CD4-positive, CD25-positive, alpha-beta regulatory T cell (primary cell): ENCODE results near the gene FAM13C. TPM values are rescaled to one million over a fixed set of nuclear protein-coding genes. Genes with fewer than 3 reads are reported as not detected.

Source experiments
- ATAC-seq, 2 donors: fragments of 150-1000 bp; cut with Tn5 transposase; one replicate each; pipeline ENCODE4 v1.10.0; 2021; ENCODE audit warnings: low read depth in 2 of 2, moderate number of reproducible peaks in 2 of 2, moderate library complexity in 1 of 2
- DNase-seq, 3 donors: peaks; one replicate each; pipeline versions ENCODE4 v3.0.0 to v3.0.0-alpha.2; 2012 to 2022; ENCODE audit warnings: mixed read lengths in 1 of 3
- H3K27ac ChIP-seq: one replicate; pipeline ENCODE4 v1.7.0; 2013; ENCODE audit warnings: mild to moderate bottlenecking, low read length; ENCODE audit not compliant: insufficient read depth, poor library complexity, severe bottlenecking
- H3K27me3 ChIP-seq: one replicate; pipeline ENCODE4 v1.7.0; 2013; ENCODE audit warnings: low read length; ENCODE audit not compliant: control insufficient read depth, insufficient read depth
- H3K36me3 ChIP-seq: one replicate; pipeline ENCODE4 v1.7.0; 2013; ENCODE audit warnings: mild to moderate bottlenecking, low read length, moderate library complexity; ENCODE audit not compliant: control insufficient read depth, insufficient read depth
- H3K4me1 ChIP-seq: 2 replicates; pipeline ENCODE4 v1.7.0; 2013; ENCODE audit warnings: mild to moderate bottlenecking, low read length; ENCODE audit not compliant: insufficient read depth, control insufficient read depth, poor library complexity, severe bottlenecking
- H3K4me3 ChIP-seq: one replicate; pipeline ENCODE4 v1.7.0; 2013; ENCODE audit warnings: low read depth, mild to moderate bottlenecking, low read length, moderate library complexity
- H3K9me3 ChIP-seq, 2 experiments: 1 replicate in 1 of 2; 2 replicates in 1 of 2; pipeline ENCODE4 v1.7.0; 2013; ENCODE audit warnings: low read length in 2 of 2, mild to moderate bottlenecking in 1 of 2, moderate library complexity in 1 of 2; ENCODE audit not compliant: control insufficient read depth in 2 of 2
- H3K27ac Mint-ChIP-seq, 3 donors: one replicate each; pipeline ENCODE4 v1.8.0; 2020 to 2022; ENCODE audit warnings: mild to moderate bottlenecking in 3 of 3, mixed read lengths in 3 of 3, moderate library complexity in 2 of 3
- H3K27me3 Mint-ChIP-seq: one replicate; pipeline ENCODE4 v1.8.0; 2022; ENCODE audit warnings: mild to moderate bottlenecking, mixed read lengths
- H3K36me3 Mint-ChIP-seq: one replicate; pipeline ENCODE4 v1.8.0; 2020; ENCODE audit warnings: mixed read lengths
- H3K4me1 Mint-ChIP-seq, 4 donors: one replicate each; pipeline ENCODE4 v1.8.0; 2020 to 2022; ENCODE audit warnings: mixed read lengths in 4 of 4, mild to moderate bottlenecking in 1 of 4
- H3K4me3 Mint-ChIP-seq, 4 donors: one replicate each; pipeline ENCODE4 v1.8.0; 2020 to 2022; ENCODE audit warnings: mild to moderate bottlenecking in 4 of 4, mixed read lengths in 4 of 4, moderate library complexity in 3 of 4
- H3K9me3 Mint-ChIP-seq, 7 donors: one replicate each; pipeline ENCODE4 v1.8.0; 2020 to 2022; ENCODE audit warnings: mixed read lengths in 7 of 7, mild to moderate bottlenecking in 3 of 7, moderate library complexity in 2 of 7
- polyA plus RNA-seq, 4 donors: library from polyadenylated mRNA; unstranded; fragments of 300-500 nt; fragmentation: Illumina TruSeq; gene quantifications; one replicate each; pipeline ENCODE4 v1.2.3, GENCODE V29; 2021
- total RNA-seq: library from RNA; stranded (reverse); gene quantifications from one replicate; pipeline ENCODE4 v1.2.3, GENCODE V29; 2022

Gene FAM13C
- total and polyA plus RNA-seq, 5 donors from 2014 or later = not detected

DNA sequence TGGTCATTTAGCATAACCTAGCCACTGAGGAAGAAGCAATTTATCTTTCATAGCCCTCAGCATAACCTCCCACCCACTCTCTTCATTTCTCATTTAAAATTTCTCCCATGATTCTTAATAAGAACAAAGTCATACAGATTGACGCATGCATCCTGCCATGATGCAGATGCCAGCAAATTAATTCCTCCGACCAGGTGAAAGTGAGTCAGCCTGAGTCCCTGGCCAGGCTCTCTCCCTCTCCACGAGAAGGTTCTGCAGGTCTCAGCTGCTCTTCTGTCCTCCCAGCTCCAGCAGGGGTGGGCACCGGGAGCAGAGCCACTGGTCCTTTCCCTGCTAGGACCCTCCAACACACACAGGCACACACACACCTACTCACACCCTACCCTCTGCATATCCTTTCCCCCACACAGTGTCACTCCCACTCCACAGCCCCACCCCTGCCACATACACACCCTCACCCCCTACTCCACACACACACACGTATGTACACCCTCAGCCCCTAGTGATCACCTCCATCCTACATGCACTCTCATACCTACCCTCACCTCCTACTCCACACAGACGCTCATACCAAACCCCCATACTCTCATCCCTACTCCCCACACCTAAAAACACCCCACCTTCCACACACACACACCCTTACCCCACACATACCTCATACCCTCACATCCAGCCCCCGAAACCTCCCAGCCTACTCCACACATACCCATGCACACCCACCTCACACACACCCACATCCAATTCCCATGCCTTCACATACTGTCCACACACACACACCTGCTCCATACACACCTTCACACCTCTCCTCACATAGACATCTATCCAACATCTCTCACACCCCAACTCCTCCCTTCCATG, 78.0 kb downstream of the FAM13C start:
- no peaks in the 10 kb centered on the region for H3K4me1 Mint-ChIP-seq
- ATAC-seq = no peak

GRCh38 chr10:59283456-59284091, 78.8 kb downstream of the FAM13C start:
- Mint-ChIP-seq H3K4me1 (no peaks in the 10 kb centered on the region), H3K36me3 (no peaks in the 10 kb centered on the region)

More for the DNA sequence above, 78.0 kb downstream of the FAM13C start:
- no peaks in the 10 kb centered on the region for H3K36me3 Mint-ChIP-seq
- no peak overlapping the region for H3K4me3 ChIP-seq
- no peaks in the 10 kb centered on the region for H3K36me3 ChIP-seq
- H3K27ac ChIP-seq = no peak overlapping the region
- peaks cover 0 to 5% (median 0%) of the 10 kb centered on the region in 7 donors for H3K9me3 Mint-ChIP-seq
- no peaks in the 10 kb centered on the region for H3K27me3 ChIP-seq
- no peak for DNase-seq
- H3K4me3 Mint-ChIP-seq = no peak overlapping the region
- peak overlapping the region in 1 of 3 donors; percentile 3 for H3K27ac Mint-ChIP-seq
- H3K27me3 Mint-ChIP-seq = no peaks in the 10 kb centered on the region
- no peaks in the 10 kb centered on the region for H3K9me3 ChIP-seq
- H3K4me1 ChIP-seq = no peaks in the 10 kb centered on the region

DNA sequence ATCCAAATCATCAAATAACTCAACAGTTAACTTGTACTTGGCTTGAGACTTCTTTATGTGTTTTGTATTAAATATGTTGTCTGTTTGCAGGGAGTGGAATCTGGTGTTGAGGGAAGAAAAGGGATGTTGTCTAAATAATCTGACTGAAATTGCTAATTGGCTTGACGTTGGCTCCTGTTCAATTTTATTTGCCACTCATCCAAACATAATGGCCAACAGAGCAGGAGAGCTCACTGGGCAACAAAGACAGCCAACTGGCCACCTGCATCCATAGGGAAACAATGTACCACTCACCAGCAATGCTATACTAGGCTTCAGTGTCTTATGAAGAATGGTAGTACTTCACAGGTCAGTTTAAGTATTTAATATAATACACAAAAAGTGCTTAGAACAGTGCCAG, 80.5 kb downstream of the FAM13C start:
- H3K4me3 ChIP-seq = no peak overlapping the region
- H3K27me3 Mint-ChIP-seq = no peaks in the 10 kb centered on the region
- no peaks in the 10 kb centered on the region for H3K9me3 ChIP-seq
- no peaks in the 10 kb centered on the region for H3K4me1 ChIP-seq
- DNase-seq (no peak), ATAC-seq (no peak)
- H3K36me3 Mint-ChIP-seq = no peaks in the 10 kb centered on the region
- no peak overlapping the region for H3K27ac Mint-ChIP-seq
- H3K4me1 Mint-ChIP-seq = no peaks in the 10 kb centered on the region
- no peaks in the 10 kb centered on the region for H3K36me3 ChIP-seq
- H3K4me3 Mint-ChIP-seq = no peak overlapping the region
- no peak overlapping the region for H3K27ac ChIP-seq
- H3K27me3 ChIP-seq = no peaks in the 10 kb centered on the region
- H3K9me3 Mint-ChIP-seq = peaks cover 0 to 5% (median 0%) of the 10 kb centered on the region in 7 donors

More at GRCh38 chr10:59283456-59284091, 78.8 kb downstream of the FAM13C start:
- H3K36me3 ChIP-seq = no peaks in the 10 kb centered on the region
- DNase-seq (no peak), ATAC-seq (no peak)
- no peak overlapping the region for H3K4me3 ChIP-seq
- Mint-ChIP-seq H3K4me3 (no peak overlapping the region), H3K27me3 (no peaks in the 10 kb centered on the region), H3K27ac (no peak overlapping the region), H3K9me3 (peaks cover 0 to 5% (median 0%) of the 10 kb centered on the region in 7 donors)
- no peaks in the 10 kb centered on the region for H3K4me1 ChIP-seq
- H3K27ac ChIP-seq = no peak overlapping the region
- no peaks in the 10 kb centered on the region for H3K9me3 ChIP-seq
- no peaks in the 10 kb centered on the region for H3K27me3 ChIP-seq

DNA sequence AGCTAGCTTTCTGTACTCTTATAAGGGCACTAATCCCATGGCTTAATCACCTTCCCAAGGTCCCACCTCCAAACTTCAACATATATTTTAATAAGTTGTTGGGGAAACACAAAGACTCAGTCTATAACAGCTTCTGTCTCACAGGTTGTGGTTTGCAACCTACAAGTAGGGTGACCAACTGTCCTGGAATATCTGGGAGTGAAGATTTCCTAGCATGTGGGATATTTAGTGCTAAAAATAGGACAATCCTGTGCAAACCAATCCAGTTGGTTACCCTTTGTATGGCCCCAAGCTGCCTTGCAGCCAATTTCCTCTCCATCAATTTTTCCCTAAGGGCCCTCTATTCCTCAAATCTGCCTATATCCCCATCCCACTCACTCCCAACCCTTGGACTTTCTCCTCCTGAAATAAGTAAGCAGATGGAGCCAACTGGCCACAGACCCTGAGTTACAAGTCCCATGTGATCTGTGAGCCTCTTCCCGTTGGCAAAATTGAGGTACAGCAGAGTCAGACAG, 82.3 kb downstream of the FAM13C start:
- no peaks in the 10 kb centered on the region for H3K9me3 ChIP-seq
- H3K27ac ChIP-seq = no peak overlapping the region
- H3K36me3 Mint-ChIP-seq = no peaks in the 10 kb centered on the region
- H3K4me3 ChIP-seq = no peak overlapping the region
- no peak overlapping the region for H3K27ac Mint-ChIP-seq
- DNase-seq (no peak), ATAC-seq (no peak)
- no peaks in the 10 kb centered on the region for H3K4me1 ChIP-seq
- peaks cover 0 to 5% (median 0%) of the 10 kb centered on the region in 7 donors for H3K9me3 Mint-ChIP-seq
- no peaks in the 10 kb centered on the region for H3K36me3 ChIP-seq
- H3K4me3 Mint-ChIP-seq = no peak overlapping the region
- H3K4me1 Mint-ChIP-seq = no peaks in the 10 kb centered on the region
- H3K27me3 Mint-ChIP-seq = no peaks in the 10 kb centered on the region
- no peaks in the 10 kb centered on the region for H3K27me3 ChIP-seq

- Histone ChIP-seq H3K27me3 (no peaks in the 10 kb centered on the region), H3K4me1 (no peaks in the 10 kb centered on the region), H3K4me3 (no peak overlapping the region), H3K27ac (no peak overlapping the region), H3K36me3 (no peaks in the 10 kb centered on the region), H3K9me3 (no peaks in the 10 kb centered on the region)
- no peaks in the 10 kb centered on the region for H3K36me3 Mint-ChIP-seq
- no peak overlapping the region for H3K27ac Mint-ChIP-seq
- DNase-seq = no peak
- H3K9me3 Mint-ChIP-seq = peaks cover 0 to 5% (median 0%) of the 10 kb centered on the region in 7 donors
- no peak overlapping the region for H3K4me3 Mint-ChIP-seq
- ATAC-seq = no peak
- no peaks in the 10 kb centered on the region for H3K4me1 Mint-ChIP-seq
- no peaks in the 10 kb centered on the region for H3K27me3 Mint-ChIP-seq
Measured at GRCh38 chr10:59279476-59279875, 82.9 kb downstream of the FAM13C start.

- Histone ChIP-seq H3K4me3 (no peak overlapping the region), H3K36me3 (no peaks in the 10 kb centered on the region), H3K4me1 (no peaks in the 10 kb centered on the region), H3K9me3 (no peaks in the 10 kb centered on the region), H3K27me3 (no peaks in the 10 kb centered on the region), H3K27ac (no peak overlapping the region)
- H3K27me3 Mint-ChIP-seq = no peaks in the 10 kb centered on the region
- H3K9me3 Mint-ChIP-seq = peaks cover 0 to 3% (median 0%) of the 10 kb centered on the region in 7 donors
- no peaks in the 10 kb centered on the region for H3K4me1 Mint-ChIP-seq
- no peak overlapping the region for H3K27ac Mint-ChIP-seq
- H3K4me3 Mint-ChIP-seq = no peak overlapping the region
- no peak for DNase-seq
- no peaks in the 10 kb centered on the region for H3K36me3 Mint-ChIP-seq
- ATAC-seq = no peak
Measured at GRCh38 chr10:59276919-59277318, 85.4 kb downstream of the FAM13C start.

DNA sequence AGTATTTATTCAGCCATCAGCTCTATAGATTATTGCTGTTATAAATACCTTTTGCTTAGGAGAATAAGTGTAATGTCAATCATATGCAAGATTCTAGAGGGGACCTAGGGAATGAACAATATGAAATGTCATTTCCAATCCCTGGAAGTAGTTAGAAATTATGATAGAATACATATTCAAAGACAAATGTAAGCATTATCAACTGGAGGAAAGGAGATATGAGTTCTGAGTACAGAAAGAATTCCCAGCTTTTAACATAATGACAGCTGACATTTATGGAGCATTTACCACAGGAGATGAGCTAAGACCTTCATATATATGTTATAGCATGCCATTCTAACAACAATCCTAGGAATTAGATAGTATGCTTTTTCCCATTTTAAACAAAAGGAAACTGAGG, 86.2 kb downstream of the FAM13C start:
- Histone ChIP-seq H3K27ac (no peak overlapping the region), H3K27me3 (no peaks in the 10 kb centered on the region), H3K36me3 (no peaks in the 10 kb centered on the region), H3K4me1 (no peaks in the 10 kb centered on the region), H3K4me3 (no peak overlapping the region), H3K9me3 (no peaks in the 10 kb centered on the region)
- Mint-ChIP-seq H3K27me3 (no peaks in the 10 kb centered on the region), H3K27ac (no peak overlapping the region), H3K36me3 (no peaks in the 10 kb centered on the region), H3K9me3 (peaks cover 0 to 3% (median 0%) of the 10 kb centered on the region in 7 donors), H3K4me3 (no peak overlapping the region), H3K4me1 (no peaks in the 10 kb centered on the region)
- DNase-seq (no peak), ATAC-seq (no peak)
